Measurements from ENCODE around the gene C3orf62. TPM values are rescaled to one million over a fixed set of nuclear protein-coding genes. Genes with fewer than 3 reads are reported as not detected.

C3orf62 gene
- total and polyA plus RNA-seq, 4 donors: 0.96 to 3.1 (median 1.6) TPM

GRCh38 chr3:49265661-49266386, 11.2 kb downstream of the C3orf62 start:
- no peak for DNase-seq (ENCODE audit: low spot score)
- 88% methylated on average over 10 of the region's 10 CpGs for WGBS
- Histone ChIP-seq H3K9ac (ENCODE audit: low read depth in 1 of 2, low read length in 2 of 2) (no peak overlapping the region), H3K4me3 (ENCODE audit: low read depth in 1 of 3, low read length in 3 of 3) (no peak overlapping the region), H3K27me3 (ENCODE audit: control insufficient read depth in 4 of 4, insufficient read depth in 4 of 4, low read length in 3 of 4) (no peaks in the 10 kb centered on the region), H3K36me3 (ENCODE audit: control insufficient read depth in 4 of 4, insufficient read depth in 3 of 4, low read depth in 1 of 4, low read length in 3 of 4) (peaks cover 0 to 5% (median 1%) of the 10 kb centered on the region in 4 donors), H3K4me1 (ENCODE audit: control insufficient read depth in 4 of 4, insufficient read depth in 4 of 4, low read length in 3 of 4) (no peaks in the 10 kb centered on the region), H3K9me3 (ENCODE audit: control insufficient read depth in 4 of 4, low read length in 3 of 4) (no peaks in the 10 kb centered on the region), H3K27ac (ENCODE audit: low read depth in 1 of 2, low read length in 2 of 2) (no peak overlapping the region)
- no peak for TF ChIP-seq NR2F2 (IDR thresholded peaks at IDR 0.05)
- no peak for TF ChIP-seq MAX (IDR thresholded peaks at IDR 0.05)
- no peak for TF ChIP-seq SP1 (IDR thresholded peaks at IDR 0.05)
- no peak for TF ChIP-seq RAD21 (IDR thresholded peaks at IDR 0.05)
- TF ChIP-seq TAF1 (conservative IDR thresholded peaks at IDR 0.05): no peak
- TF ChIP-seq, protein P1, sequence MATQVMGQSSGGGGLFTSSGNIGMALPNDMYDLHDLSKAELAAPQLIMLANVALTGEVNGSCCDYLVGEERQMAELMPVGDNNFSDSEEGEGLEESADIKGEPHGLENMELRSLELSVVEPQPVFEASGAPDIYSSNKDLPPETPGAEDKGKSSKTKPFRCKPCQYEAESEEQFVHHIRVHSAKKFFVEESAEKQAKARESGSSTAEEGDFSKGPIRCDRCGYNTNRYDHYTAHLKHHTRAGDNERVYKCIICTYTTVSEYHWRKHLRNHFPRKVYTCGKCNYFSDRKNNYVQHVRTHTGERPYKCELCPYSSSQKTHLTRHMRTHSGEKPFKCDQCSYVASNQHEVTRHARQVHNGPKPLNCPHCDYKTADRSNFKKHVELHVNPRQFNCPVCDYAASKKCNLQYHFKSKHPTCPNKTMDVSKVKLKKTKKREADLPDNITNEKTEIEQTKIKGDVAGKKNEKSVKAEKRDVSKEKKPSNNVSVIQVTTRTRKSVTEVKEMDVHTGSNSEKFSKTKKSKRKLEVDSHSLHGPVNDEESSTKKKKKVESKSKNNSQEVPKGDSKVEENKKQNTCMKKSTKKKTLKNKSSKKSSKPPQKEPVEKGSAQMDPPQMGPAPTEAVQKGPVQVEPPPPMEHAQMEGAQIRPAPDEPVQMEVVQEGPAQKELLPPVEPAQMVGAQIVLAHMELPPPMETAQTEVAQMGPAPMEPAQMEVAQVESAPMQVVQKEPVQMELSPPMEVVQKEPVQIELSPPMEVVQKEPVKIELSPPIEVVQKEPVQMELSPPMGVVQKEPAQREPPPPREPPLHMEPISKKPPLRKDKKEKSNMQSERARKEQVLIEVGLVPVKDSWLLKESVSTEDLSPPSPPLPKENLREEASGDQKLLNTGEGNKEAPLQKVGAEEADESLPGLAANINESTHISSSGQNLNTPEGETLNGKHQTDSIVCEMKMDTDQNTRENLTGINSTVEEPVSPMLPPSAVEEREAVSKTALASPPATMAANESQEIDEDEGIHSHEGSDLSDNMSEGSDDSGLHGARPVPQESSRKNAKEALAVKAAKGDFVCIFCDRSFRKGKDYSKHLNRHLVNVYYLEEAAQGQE (IDR thresholded peaks at IDR 0.05): no peak

DNA sequence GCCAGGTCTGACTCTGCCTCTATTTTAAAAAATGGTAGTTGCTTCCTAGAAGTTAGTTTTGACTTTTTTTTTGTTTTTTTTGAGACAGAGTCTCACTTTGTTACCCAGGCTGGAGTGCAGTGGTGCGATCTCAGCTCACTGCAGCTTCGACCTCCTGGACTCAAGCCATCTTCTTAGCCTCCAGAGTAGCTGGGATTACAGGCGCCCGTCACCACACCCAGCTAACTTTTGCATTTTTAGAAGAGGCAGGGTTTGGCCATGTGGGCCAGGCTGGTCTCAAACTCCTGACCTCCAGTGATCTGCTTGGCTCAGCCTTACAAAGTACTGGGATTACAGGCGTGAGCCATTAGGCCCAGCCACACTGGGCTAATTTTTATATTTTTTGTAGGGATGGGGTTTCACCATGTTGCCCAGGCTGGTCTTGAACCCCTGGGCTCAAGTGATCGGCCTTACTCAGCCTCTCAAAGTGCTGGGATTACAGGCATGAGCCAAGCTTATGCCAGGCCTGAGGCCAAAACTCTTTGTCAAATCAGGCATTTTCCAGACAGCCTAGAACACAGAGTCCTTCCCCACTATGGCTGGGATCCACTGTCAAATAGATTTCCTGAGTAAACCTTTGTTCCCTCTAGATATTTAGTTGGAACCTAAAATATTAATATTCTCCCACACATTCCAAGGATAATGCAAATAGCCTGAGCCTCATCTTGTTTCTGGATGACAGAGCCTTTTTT, 13.7 kb downstream of the C3orf62 start:
- no peaks in the 10 kb centered on the region for H3K36me3 ChIP-seq (ENCODE audit: control insufficient read depth in 4 of 4, insufficient read depth in 3 of 4, low read depth in 1 of 4, low read length in 3 of 4)
- H3K4me1 ChIP-seq (ENCODE audit: control insufficient read depth in 4 of 4, insufficient read depth in 4 of 4, low read length in 3 of 4): no peaks in the 10 kb centered on the region
- H3K27ac ChIP-seq (ENCODE audit: low read depth in 1 of 2, low read length in 2 of 2): no peak overlapping the region
- H3K27me3 ChIP-seq (ENCODE audit: control insufficient read depth in 4 of 4, insufficient read depth in 4 of 4, low read length in 3 of 4): no peaks in the 10 kb centered on the region
- no peak overlapping the region for H3K9ac ChIP-seq (ENCODE audit: low read depth in 1 of 2, low read length in 2 of 2)
- TF ChIP-seq FOXA1 (IDR thresholded peaks at IDR 0.05): no peak
- TF ChIP-seq ATF3 (IDR thresholded peaks at IDR 0.05): no peak
- TF ChIP-seq EGR1 (IDR thresholded peaks at IDR 0.05; ENCODE audit: low read depth in 2 of 2): no peak
- 91% methylated on average over 6 of the region's 6 CpGs for WGBS
- no peak overlapping the region for H3K4me3 ChIP-seq (ENCODE audit: low read depth in 1 of 3, low read length in 3 of 3)
- no peaks in the 10 kb centered on the region for H3K9me3 ChIP-seq (ENCODE audit: control insufficient read depth in 4 of 4, low read length in 3 of 4)
- no peak for DNase-seq (ENCODE audit: low spot score)

DNA sequence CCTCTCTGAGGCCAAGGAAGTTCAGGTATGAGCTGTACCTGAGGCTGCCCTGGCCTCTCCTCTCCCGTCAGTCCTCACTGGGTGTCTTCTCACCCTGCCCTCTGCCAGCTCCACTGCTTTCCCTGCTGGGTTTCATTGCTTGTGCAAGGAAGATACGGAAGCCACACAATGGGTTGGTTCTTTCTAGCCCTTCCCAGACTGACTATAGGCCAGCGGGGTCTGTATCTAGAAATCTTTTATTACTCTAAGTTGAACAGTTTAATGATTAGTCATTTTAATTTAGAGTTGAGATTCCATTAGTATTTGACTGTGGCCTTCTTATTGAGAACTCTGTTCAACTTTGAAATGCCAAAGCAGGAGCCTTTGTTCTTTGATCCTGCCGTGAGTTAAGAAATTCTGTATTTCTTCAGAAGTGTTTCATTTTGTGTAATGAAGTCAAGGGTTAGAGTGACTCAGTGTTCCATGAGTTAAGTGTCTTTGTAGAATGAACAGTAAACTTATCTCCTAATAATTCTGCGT, 16.2 kb downstream of the C3orf62 start:
- Histone ChIP-seq H3K4me3 (ENCODE audit: low read depth in 1 of 3, low read length in 3 of 3) (no peak overlapping the region), H3K9me3 (ENCODE audit: control insufficient read depth in 4 of 4, low read length in 3 of 4) (no peaks in the 10 kb centered on the region), H3K9ac (ENCODE audit: low read depth in 1 of 2, low read length in 2 of 2) (no peak overlapping the region), H3K4me1 (ENCODE audit: control insufficient read depth in 4 of 4, insufficient read depth in 4 of 4, low read length in 3 of 4) (no peaks in the 10 kb centered on the region), H3K27ac (ENCODE audit: low read depth in 1 of 2, low read length in 2 of 2) (no peak overlapping the region), H3K27me3 (ENCODE audit: control insufficient read depth in 4 of 4, insufficient read depth in 4 of 4, low read length in 3 of 4) (no peaks in the 10 kb centered on the region), H3K36me3 (ENCODE audit: control insufficient read depth in 4 of 4, insufficient read depth in 3 of 4, low read depth in 1 of 4, low read length in 3 of 4) (no peaks in the 10 kb centered on the region)
- 95% methylated on average over 5 of the region's 5 CpGs for WGBS
- DNase-seq (ENCODE audit: low spot score): no peak
- TF ChIP-seq MAX (IDR thresholded peaks at IDR 0.05): no peak
- TF ChIP-seq FOXA1 (IDR thresholded peaks at IDR 0.05): no peak
- TF ChIP-seq RXRA (IDR thresholded peaks at IDR 0.05): no peak
- no peak for TF ChIP-seq HNF4G (IDR thresholded peaks at IDR 0.05)
- TF ChIP-seq, protein P2, sequence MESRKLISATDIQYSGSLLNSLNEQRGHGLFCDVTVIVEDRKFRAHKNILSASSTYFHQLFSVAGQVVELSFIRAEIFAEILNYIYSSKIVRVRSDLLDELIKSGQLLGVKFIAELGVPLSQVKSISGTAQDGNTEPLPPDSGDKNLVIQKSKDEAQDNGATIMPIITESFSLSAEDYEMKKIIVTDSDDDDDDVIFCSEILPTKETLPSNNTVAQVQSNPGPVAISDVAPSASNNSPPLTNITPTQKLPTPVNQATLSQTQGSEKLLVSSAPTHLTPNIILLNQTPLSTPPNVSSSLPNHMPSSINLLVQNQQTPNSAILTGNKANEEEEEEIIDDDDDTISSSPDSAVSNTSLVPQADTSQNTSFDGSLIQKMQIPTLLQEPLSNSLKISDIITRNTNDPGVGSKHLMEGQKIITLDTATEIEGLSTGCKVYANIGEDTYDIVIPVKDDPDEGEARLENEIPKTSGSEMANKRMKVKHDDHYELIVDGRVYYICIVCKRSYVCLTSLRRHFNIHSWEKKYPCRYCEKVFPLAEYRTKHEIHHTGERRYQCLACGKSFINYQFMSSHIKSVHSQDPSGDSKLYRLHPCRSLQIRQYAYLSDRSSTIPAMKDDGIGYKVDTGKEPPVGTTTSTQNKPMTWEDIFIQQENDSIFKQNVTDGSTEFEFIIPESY (IDR thresholded peaks at IDR 0.05): no peak
- no peak for TF ChIP-seq YY1 (IDR thresholded peaks at IDR 0.05)
- no peak for TF ChIP-seq JUND (IDR thresholded peaks at IDR 0.05)
- no peak for TF ChIP-seq SP1 (IDR thresholded peaks at IDR 0.05)
- TF ChIP-seq EGR1 (IDR thresholded peaks at IDR 0.05; ENCODE audit: low read depth in 2 of 2): no peak
- no peak for TF ChIP-seq RAD21 (IDR thresholded peaks at IDR 0.05)
